Measurements from ENCODE around the gene PMP22. TPM values are rescaled to one million over a fixed set of nuclear protein-coding genes. Genes with fewer than 3 reads are reported as not detected.

Gene PMP22
- total and polyA plus RNA-seq, 2 of the 13 experiments (the other 11 are each of a cell fraction or from before 2014, with no cell fraction given), result 5.7 to 6.2 TPM

DNA sequence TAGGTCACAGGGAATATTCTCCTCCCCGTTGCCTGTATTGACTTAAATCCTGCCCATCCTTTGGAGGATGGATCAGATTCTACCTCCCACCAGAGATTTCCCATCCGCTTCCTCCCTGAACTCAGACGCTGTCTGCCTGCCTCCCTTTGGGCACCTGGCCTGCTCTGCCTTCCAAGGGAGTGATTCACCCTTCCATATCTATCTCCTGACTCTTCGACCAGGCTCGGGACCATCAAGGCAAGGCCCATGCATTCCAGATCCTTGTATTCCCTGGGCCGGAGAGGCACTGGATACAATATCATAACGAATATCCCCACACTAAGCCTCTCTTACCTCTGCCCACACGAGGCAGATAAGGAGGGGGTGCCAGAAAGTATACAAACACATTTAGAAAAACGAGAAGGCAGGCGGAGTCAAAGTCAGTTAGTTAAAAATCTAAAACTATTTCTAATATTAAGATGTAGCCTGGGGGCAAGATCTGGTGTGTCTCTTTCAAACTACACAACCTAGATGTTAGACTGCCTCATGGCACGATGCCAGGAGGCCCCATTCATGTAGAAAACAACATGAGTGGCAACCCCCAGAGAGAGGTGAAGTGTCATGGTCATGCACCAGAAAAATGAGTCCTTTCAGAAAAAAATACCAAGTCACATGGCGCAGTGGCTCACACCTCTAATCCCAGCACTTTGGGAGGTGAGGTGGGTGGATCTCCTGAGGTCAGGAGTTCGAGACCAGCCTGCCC lies 9.2 kb downstream of the PMP22 start:
- ChIA-PET POLR2A (no interaction called here), CTCF (ENCODE audit: low intra/inter-chr PET ratio, low total read pairs) (no interaction called here)
- no peak for ATAC-seq
- H3K4me1 ChIP-seq (ENCODE audit: insufficient read depth, low read length), result peaks cover 24% of the 10 kb centered on the region
- in situ Hi-C loops (cut with HindIII; ENCODE audit: extremely low pct_ligation_motif_present, low pct_unique_long_range_greater_than_20kb), result no loop called here
- no peak overlapping the region for H3K4me2 ChIP-seq (ENCODE audit: low read depth, low read length)
- no peak for FAIRE-seq
- no peak overlapping the region for H2AFZ ChIP-seq (ENCODE audit: low read length)
- no peaks in the 10 kb centered on the region for H3K27me3 ChIP-seq (ENCODE audit: control insufficient read depth in 1 of 2, insufficient read depth in 2 of 2, low read length in 2 of 2)
- intact Hi-C loops (cut with micrococcal nuclease; ENCODE audit: unreplicated experiment), result no loop called here
- DNase-seq (ENCODE audit: low spot score), result no peak
- H3K36me3 ChIP-seq (replicated peaks in 1 of 2; ENCODE audit: control insufficient read depth in 1 of 2, insufficient read depth in 2 of 2, low read length in 2 of 2), result no peaks in the 10 kb centered on the region
- no peak for TF ChIP-seq KDM1A (CRISPR knock-in tag; IDR thresholded peaks at IDR 0.05)
- no peak for TF ChIP-seq TFAP4 (IDR thresholded peaks at IDR 0.05; ENCODE audit: borderline replicate concordance, low read depth)
- TF ChIP-seq ZNF441 (CRISPR knock-in tag; IDR thresholded peaks at IDR 0.05; ENCODE audit: borderline replicate concordance), result no peak
- no peak for TF ChIP-seq ZNF776 (CRISPR knock-in tag; IDR thresholded peaks at IDR 0.05)
- no peak for TF ChIP-seq SALL1 (CRISPR knock-in tag; IDR thresholded peaks at IDR 0.05)
- no peak for TF ChIP-seq SATB2 (CRISPR knock-in tag; IDR thresholded peaks at IDR 0.05)
- no peak for TF ChIP-seq MLX (CRISPR knock-in tag; IDR thresholded peaks at IDR 0.05)
- TF ChIP-seq HBP1 (CRISPR knock-in tag; IDR thresholded peaks at IDR 0.05; ENCODE audit: low read depth), result no peak
- TF ChIP-seq NFE2L1 (CRISPR knock-in tag; IDR thresholded peaks at IDR 0.05; ENCODE audit: borderline replicate concordance), result no peak
- TF ChIP-seq ZFYVE20 (CRISPR knock-in tag; IDR thresholded peaks at IDR 0.05; ENCODE audit: borderline replicate concordance, low read depth), result no peak
- H3K4me3 ChIP-seq (replicated peaks in 1 of 3; ENCODE audit: insufficient read depth in 1 of 3, low read depth in 2 of 3, low read length in 3 of 3), result no peak overlapping the region
- 91% methylated on average over 13 of the region's 13 CpGs for WGBS (ENCODE audit: low lambda C conversion rate)
- H3K9ac ChIP-seq (ENCODE audit: insufficient read depth, low read depth, low read length), result no peak overlapping the region
- no peaks in the 10 kb centered on the region for H3K9me3 ChIP-seq (ENCODE audit: low read length)
- H4K20me1 ChIP-seq (ENCODE audit: insufficient read depth, low read length), result no peaks in the 10 kb centered on the region
- BruUV-seq (replicated peaks), result no TSS peak
- H3K27ac ChIP-seq (ENCODE audit: extremely low read length, insufficient read depth, low read length), result no peak overlapping the region
- H3K79me2 ChIP-seq (ENCODE audit: insufficient read depth, low read length), result no peaks in the 10 kb centered on the region

All from HepG2 (cell line).